ENCODE measurements around the gene KIRREL3. TPM values are rescaled to one million over a fixed set of nuclear protein-coding genes. Genes with fewer than 3 reads are reported as not detected.

KIRREL3 gene
- total RNA-seq, 1 donor = 0.45 TPM

Small RNAs within 50 kb of the gene (small RNA-seq; reads per million reads assigned to genes)
- not detected for gene AP001318.3
- not detected for gene MIR3167
